Frontal cortex (tissue), 4 donors: Measurements from ENCODE around the gene NHSL2. TPM values are rescaled to one million over a fixed set of nuclear protein-coding genes. Genes with fewer than 3 reads are reported as not detected.

Source experiments
- DNase-seq, 2 donors: peaks; one replicate each; pipeline ENCODE4 v3.0.0; 2012; ENCODE audit warnings: low spot score in 2 of 2
- FAIRE-seq: peaks from 2 replicates; lab custom pipeline; 2012; peaks lifted over from hg19 to GRCh38; lab: Jason Lieb, UNC
- total RNA-seq: library from RNA; depleted of rRNA; stranded (reverse); fragments of >200 nt; gene quantifications from one replicate; pipeline ENCODE4 v1.2.3, GENCODE V29; 2014
- donor health status: control.
- donor health status: control.
- donor health status: control.

NHSL2 gene
- total RNA-seq, 1 donor from 2014 or later: 0.82 TPM

DNA sequence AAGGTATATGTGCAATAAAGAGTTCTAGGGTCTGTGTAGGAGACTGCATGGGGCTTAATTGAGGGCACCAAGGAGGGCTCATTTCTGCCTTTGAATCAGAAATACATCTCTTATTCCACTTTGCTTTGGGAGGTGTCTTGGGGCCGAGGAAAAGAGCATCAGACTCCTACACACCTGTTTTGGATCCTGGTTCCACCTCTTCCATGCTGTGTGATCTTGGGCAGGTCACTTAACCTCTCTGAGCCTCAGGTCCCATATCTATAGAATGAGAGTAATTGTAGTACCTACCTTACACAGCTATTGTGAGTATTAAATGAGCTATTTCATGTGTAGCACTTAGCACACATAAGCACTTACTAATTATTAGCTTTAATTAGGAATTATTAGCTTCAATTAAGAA lies 120.5 kb downstream of the NHSL2 start:
- FAIRE-seq (no peak), DNase-seq (no peak)

DNA sequence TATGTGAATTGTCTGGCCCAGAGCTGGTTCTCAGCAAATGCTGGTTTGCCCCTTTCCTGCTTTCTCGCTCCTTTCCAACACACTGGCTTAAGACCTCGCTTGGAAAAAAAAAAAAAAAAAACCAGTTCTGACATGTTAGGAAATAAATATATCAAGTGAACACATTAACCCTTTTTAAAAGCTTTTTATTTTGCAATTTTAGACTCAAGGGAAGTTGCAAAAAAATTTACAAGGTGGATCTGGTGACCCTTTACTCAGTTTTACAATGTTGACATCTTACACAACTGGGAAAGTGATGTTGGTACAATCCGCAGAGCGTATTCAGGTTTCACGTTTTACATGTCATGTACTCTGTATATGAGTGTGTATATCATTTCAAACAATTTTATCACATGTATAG lies 121.0 kb downstream of the NHSL2 start:
- DNase-seq (no peak), FAIRE-seq (no peak)

DNA sequence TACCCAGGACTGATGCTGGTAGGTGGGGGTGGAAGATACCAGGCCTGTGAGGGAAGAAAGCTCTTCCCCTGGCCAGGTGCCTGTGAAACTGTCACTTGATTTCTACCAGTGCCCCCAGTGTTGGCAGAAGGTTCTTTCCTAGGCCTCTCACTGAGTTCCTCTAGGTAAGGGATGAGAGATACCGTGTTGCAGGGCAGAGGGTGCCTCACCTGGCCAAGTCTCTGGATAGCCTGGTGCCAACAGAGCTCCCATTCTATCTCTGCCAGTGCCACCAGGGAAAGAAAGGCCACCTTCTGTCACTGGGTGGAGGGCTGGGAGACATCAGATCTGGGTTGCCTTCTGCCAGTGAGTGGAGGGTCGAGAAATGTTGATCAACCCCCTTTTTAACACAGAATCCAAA lies 127.0 kb downstream of the NHSL2 start:
- no peak for DNase-seq
- no peak for FAIRE-seq

DNA sequence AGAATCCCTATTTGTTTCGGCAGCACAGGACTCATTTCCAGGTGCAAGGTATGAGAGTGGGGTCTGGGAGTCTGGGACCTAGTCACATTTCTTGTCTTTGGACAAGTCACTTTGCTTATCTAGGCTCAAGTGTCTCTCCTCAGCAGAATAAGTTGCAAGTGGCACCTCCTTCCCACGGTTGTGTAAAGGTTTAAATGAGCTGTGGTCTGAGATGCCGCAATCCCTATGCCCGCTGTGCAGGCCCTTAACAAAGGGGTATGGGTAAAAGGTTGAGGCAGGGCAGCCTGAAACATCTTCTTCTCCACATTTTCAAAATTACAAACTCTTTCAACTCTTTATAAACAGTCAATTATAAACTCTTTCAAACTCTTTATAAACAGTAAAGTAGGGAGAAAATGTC lies 127.4 kb downstream of the NHSL2 start:
- no peak for DNase-seq
- FAIRE-seq: no peak

DNA sequence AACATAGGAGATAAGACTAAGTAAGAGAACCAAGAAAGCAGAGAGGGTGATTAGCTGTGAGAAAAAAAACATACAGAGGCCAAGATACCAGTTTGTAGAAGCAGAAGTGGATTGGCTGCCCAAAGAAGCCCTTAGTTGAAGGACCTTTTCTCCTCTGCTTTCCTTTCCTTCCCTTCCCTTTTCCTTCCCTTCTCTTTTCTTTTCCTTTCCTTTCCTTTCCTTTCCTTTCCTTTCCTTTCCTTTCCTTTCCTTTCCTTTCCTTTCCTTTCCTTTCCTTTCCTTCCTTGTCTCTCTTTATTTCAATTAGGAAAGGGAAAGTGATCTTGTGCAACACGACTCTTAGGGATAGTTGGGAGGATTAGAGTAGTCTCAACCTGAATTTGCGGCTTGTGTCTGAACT lies 128.2 kb downstream of the NHSL2 start:
- no peak for DNase-seq
- no peak for FAIRE-seq

DNA sequence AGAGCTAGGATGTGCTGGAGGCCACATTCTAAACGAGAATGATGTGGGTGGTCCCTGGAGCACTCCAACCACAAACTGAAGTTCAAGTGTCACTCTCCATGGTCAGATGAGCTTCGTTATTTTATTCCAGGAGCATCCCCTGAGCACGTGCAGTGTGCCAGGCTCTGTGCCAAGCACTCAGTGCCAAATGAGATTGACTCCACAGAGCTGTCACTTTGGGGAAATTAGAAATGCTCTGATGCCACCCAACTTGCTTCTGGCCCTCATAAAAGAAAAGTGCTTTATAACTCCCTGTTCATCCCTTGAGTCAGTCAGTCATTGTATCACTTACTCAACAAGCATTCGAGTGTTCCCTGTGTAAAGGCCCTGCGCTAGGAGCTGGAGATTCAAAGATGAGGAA lies 129.9 kb downstream of the NHSL2 start:
- DNase-seq (no peak), FAIRE-seq (no peak)

DNA sequence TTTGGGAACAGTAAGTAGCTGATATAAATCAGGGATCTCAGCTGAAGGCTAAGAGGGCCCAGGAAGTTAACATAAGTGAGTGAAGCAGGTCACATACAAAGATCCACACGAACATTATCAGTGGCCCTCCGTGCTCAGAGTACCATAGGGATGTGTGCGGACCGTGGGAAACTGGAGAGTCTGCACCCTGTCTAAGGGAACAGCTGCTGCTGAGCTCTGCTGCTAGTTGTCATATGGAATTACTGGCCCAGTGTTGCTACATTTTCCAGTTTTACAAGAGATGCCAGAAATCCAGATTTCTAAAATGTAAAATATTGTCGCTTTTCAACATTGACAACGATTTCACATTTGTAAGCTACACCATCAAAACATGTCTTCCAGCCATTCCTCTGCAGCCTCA lies 130.5 kb downstream of the NHSL2 start:
- DNase-seq (no peak), FAIRE-seq (no peak)

DNA sequence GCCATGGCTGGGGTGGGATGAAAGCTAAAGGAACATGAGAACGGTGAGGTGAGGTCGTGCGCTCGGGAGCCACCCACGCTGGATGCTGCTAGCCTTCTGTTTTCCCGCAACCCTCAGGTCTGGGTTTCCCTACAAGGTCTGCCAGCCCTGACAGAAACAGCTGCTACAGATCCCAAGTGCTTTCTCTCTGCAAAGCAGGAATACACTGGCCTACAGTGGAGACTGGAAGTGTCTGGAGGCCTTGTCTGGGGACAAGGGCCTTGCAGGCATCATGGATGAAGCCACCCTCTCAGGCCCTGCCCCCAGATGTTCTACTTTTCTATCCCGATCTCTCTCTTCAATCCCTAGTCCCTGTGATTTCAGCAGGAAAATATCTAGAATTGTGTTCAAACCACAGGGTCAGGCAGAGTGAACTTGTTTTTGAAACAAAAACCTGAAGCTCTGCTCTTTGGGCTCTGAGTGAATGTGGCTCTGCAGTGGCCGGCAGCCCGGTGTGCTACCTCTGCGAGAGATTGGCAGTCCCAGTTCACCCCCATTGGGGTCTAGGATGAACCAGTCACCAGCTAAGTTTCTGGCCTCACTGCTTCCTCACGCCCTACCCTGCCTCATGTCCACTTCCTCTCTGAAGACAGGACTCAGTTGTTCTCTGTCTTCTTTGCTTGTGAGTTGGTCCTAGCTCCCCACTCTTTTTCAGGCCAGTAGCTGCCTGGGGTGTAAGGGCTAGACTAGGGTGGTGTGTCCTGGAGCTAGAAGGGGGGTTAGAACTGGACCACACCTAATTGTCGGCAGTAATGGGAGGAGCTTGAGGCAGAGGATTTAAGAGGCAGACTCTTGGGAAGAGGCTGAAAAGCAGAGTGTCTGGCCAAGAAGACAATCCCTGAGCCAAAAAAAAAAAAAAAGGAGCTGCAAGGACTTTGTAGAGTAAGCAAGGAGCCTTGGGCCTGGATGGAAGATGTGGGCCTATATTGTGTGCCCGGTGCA lies 131.5 kb downstream of the NHSL2 start:
- no peak for DNase-seq
- no peak for FAIRE-seq

DNA sequence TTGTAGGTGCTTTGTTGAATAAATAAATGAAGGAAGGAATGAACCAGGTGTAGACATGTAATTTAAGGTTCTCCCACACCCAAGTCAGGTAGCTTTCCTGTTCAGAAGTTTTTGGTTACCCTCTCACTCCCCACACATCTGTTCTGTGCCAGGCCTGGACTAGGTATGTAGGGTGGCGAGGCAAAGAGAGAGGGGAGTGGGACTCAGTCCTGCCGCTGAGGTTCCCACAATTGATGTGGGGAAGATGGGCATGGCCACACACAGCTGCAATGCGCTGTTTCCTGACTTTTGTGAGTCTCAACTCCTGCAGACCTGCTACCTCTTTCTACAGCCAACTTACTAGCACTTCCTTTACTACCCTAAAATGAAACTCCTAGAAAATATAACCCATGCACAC lies 132.2 kb downstream of the NHSL2 start:
- DNase-seq (no peak), FAIRE-seq (no peak)

DNA sequence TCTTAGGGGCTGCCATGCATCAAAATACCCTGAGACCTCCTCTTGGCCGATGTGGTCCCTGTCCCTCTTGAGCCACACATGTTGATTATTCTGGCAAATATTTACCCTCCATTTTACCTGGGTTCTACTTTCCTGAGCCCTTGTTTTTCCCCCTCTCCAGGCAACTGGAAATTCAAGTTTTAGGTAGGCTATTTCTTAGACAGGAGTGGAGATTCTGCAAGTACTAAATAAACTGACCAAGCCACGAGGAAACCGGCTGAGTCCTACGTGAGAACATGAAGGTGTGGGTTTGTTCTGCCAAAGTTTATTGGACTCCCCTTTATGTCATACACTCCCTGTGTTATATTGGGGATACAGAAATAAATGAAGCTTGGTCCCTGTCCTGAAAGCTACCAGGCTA lies 133.0 kb downstream of the NHSL2 start:
- FAIRE-seq (no peak), DNase-seq (no peak)

DNA sequence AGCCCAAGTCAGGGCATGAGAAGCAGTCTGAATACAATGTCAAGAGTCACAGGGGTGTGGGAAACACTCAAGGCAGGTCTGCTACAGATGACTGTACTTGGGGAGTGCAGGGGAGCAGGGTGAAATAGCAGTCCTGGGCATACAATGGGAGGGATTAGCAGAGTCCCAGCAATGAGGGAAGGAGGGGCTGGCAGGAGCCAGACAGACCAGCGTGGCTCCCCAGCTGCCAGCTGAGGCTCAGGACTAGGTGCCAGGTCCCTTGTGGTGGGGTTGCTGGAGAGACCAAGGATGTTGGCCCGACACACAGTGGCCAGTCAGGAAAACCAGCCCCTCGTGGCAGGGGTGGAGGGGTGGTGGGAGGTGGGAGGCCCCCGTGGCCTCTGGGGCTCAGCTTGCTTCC lies 134.5 kb downstream of the NHSL2 start:
- DNase-seq (no peak), FAIRE-seq (no peak)

DNA sequence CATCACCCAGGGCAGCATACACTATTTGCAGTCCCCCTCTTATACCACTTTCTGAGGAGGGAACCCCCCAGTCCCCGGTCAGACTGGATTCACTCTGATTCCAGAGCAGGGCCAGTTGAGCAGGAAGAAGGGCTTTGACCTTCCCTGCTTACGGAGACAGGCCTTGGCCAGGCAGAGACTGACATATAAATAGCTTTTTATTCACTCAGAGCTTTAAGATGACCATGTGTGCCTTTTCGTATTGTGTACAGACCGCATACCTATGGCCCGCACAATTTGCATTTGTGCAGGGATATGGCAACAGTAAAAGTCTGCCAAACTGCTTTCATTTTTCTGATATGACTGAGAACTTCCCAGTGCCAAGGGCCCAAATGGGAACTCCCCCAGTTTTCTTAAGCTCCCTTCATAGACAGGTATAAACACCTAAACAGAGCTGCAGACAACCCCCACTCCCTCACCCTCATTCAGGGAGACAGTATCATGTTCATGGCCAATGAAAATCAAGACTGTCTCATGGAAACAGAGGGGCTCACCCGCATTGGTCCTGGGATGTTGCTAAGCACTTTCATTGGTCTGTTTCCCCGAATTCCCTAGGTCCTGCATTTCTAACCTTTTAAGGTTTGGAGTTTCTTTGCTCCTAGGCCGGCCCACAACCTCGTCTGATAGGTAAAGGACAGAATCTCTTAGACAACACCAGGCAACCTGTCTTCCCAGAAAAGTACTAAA lies 135.1 kb downstream of the NHSL2 start:
- FAIRE-seq (no peak), DNase-seq (no peak)

DNA sequence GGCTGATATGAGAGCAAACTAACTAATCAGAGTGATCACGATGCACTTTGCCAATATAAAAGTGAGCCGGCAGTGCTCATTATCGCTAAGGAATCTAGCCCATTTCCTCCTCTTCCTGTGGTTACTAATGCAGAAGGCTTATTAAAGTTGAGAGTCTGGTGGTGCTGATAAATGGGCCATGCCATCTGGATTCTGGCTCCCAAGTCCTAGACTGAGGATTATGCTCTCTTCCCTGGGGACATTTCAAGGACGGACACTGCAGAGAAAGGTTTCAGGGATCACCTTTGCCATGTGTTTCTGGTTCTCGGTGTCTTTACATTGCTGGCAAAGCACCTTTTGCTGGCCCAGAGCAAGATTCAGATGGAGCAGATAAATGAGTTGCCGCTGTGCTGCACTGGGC lies 135.8 kb downstream of the NHSL2 start:
- FAIRE-seq (no peak), DNase-seq (no peak)

DNA sequence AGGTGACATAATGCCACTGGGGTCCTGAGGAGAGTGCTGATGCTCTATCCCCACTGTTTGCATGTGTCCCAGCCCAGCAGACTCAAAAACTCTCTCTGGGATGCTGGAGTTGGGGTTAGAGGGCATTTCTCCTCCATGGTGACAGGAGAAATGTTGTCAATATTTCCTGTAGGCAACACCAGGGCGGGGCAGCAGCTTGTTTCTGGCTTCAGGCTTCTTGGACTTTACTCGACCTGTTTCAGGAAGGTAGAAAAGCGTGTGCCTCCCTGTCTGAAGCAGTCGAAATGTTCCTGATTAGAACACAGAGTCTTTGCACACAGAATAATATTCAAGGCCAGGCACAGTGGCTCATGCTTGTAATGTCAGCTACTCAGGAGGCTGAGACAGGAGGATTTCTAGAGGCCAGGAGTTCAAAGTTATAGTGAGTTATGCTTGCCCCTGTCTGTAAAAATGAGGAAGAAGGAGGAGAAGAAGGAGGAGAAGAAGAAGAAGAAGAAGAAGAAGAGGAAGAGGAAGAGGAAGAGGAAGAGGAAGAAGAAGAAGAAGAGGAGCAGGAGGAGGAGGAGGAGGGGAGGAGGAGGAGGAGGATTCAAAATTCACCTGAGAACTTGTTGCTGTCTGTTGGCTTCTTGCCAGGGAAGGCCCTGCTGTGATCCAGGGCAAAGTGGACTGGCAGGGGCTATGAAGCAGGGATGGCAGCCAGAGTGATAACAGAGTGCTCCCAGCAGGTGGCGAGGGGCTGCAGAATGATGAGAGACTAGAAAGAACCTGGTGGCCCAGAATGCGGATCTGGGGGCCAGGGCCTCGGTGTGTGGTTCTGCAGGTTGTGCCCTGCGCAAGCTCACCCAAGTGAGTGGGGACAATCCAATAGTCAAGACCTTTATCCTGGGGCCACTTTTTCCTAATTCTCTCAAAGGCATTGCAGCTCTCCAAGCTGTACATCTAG lies 138.1 kb downstream of the NHSL2 start:
- no peak for FAIRE-seq

DNA sequence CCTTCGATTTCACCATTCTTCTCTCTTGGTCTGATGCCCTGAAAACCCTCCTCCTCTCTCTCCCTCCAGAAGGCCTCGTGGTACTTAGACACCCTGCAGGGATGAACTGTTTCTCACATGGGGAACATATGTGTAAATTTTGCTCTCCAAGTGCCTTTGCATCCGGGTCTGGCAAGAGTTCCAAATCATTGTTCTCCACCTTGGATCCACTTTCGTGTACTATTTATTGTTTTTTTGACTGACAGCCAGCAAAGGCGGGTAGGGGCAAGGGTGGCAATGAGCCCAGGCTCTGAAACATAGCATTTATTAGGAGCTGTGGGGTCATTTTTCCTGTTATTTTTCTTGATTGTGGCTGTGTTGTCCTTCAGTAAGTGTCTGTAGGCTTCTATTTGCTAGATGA lies 139.4 kb downstream of the NHSL2 start:
- no peak for FAIRE-seq
- no peak for DNase-seq

More for the DNA sequence above, 138.1 kb downstream of the NHSL2 start:
- DNase-seq: no peak

DNA sequence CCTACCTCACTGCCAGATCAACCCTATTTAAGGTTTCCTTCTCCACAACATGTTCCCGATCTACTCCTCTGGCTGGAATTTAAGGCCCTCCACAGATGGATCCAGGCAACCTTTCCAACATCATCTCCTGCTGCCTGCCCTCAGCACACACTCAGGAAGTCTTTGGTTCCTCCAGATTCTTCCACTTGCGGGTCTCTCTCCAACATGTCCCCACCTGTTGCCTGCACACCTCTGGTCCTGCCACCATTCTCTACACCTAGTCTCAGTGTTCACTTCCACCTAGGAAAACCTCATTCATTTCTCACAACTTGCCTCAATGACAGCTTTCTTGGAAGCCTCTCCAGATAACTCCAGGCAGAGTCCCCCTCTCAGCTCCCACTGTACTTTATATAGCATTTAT lies 140.9 kb downstream of the NHSL2 start:
- DNase-seq (no peak), FAIRE-seq (no peak)

DNA sequence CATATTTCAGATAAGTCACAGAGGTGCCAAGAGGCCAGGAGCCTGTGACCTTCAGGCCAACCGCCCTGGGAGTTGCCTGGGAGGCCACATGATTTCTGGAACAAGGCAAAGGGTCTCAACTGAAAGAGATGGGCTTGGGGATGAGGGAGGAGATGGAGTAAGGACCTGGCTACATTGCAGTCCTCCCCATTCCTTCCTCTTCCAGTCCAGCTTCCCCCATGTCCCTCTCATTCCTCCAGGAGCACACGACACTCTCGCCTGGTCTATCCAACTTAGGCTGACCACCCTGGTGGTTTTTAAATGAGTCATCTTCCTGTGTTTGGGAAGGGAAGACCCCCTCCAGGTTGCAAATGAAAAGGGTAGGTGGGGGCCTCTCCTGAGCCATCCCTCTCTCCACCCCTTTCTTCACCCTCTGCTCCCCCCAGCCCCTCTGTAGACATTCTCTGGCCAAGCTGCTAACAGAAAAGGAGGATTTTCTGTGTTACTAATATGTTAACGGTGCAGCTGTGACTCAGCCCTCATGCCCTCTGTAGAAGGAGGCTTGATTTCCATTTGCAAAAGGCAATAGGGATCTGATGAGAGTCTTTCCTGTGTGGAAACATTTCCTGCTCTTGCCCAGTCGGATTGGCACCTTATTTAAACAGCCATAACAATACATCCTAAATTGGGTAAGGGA lies 141.9 kb downstream of the NHSL2 start:
- no peak for DNase-seq
- FAIRE-seq: no peak

DNA sequence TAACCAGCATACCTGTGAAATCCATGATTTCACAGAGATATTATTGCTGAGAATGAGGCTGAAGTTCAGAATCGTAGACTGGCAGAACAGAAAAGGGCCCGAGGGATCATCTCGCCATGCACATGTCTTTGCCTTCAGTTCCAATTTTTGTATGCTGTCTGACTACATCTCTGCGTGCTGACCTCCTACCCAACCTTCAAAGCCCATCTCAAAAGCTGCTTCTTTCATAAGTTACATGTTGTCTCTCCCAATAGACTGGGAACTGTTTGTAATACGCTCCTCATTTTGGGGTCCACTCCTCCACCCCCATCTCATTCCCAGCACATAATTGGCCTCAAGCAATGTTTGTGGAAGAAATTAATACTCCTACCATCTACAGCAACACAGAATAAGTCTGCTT lies 142.9 kb downstream of the NHSL2 start:
- FAIRE-seq (no peak), DNase-seq (no peak)

DNA sequence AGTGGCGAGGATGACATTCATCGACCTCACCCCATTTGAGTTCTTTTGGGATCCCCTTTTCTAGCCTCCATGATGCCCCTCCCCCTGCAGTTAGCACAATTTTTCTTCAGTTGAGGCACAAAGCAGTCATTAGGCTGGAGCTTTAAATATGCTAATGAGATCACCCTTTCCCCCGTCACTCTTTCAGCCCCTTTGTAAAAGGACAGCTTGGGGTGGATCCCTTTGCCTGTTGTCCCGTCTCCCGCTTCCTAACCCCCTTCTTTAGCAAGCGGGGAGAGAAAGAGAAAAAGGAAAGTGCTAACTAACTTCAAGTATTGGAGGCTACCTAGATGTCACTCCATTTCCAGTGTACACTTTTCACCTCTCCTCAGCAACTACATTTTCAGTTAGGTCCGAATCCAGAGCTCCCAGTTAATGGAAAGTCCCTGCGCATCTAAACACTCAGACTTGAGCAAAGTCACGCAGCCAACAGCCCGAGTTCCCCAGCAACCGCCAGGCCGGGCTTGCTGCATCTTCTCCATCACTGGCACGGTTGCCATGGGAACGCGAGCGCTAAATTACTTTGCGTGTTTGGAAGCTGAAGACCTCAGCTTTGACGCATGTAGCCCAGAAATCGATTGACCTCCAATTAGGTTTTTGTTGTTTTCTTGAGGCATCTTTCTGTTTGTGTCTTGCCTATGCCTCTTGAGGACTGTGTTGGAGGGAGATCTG lies 144.3 kb downstream of the NHSL2 start:
- FAIRE-seq (no peak), DNase-seq (no peak)
